ENCODE data around the gene TMEM247.

Gene TMEM247

DNA sequence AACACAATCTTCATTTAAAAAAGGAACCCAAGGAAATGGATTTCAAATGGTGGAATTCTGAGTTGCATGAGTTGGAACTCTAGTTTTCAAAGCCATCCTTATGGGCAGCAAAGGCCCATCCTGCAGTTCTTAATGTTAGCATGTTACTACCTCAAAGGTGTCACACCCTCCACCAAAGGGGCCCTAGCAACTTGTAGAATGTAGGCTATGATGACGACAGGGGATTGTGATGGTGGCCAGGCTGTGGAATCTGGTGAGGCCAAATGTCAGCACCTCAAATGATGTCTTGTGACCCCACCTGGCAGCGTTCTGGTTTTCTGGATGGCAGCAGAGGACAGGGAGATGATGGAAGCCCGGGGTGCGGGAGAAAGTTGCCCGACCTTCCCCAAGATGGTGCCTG lies at the start of gene TMEM247:
TSS of gene TMEM247 (plus strand) at position 301 of the 400 bp plus-strand sequence.
- no peak for DNase-seq

DNA sequence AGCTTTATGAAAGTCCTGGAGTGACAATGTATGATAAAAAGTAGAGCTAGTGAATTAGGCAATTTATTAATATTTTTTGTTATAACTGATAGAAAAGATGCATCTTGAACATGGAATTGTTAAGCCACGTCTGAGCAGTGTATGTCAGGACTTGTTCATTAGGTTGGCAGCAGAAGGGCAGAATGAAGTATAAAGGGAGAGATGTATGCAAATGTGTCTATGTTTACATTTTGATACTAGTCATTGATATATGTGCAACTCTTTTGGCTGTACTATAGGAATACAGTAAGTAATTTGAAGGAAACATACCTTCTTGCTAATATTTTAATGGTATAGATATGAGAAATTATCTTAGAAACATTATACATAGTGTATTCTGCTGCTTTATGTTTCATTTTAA lies 49.0 kb upstream of the TMEM247 start:
- no peak for DNase-seq

DNA sequence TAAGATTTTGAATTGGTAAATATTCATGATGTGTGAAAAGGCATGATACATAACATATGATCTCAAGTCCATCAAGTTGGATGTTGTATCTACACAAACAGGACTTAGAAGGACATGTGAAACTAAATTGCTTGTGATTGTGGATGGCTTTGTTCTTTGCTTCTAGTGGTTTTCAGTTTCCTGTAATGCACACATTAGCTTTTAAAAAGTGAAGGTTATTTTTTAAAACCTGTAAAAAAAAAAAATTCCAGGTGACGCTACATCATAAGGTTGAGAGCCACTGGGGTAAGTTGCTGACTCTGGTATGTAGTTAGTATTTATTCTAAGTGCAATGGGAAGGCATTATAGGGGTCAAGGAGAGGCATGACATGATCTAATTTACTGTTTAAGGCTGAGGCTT lies 48.4 kb upstream of the TMEM247 start:
- DNase-seq: no peak

- DNase-seq: no peak
Measured at GRCh38 chr2:46431481-46432235, 47.7 kb upstream of the TMEM247 start.

GRCh38 chr2:46434851-46435273 lies 44.5 kb upstream of the TMEM247 start:
- no peak for DNase-seq

DNA sequence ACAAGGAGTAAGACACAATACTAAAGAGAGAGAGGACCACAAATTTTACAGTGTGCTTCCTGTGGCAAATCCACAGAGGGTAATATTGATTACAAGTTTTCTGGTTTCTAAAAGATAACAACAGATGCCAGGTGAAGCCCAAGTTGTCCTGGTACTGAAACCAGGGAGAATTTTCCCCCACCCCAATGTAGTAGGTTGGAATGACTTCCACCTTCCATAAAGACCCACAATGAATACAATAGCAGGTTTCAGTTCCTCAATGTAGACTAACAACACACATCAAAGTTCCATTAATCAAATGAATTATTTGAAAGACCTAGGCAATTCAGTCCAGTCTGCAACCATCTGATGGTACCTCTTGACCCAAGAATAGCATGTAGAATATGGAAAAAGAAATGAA lies 44.0 kb upstream of the TMEM247 start:
- no peak for DNase-seq

DNA sequence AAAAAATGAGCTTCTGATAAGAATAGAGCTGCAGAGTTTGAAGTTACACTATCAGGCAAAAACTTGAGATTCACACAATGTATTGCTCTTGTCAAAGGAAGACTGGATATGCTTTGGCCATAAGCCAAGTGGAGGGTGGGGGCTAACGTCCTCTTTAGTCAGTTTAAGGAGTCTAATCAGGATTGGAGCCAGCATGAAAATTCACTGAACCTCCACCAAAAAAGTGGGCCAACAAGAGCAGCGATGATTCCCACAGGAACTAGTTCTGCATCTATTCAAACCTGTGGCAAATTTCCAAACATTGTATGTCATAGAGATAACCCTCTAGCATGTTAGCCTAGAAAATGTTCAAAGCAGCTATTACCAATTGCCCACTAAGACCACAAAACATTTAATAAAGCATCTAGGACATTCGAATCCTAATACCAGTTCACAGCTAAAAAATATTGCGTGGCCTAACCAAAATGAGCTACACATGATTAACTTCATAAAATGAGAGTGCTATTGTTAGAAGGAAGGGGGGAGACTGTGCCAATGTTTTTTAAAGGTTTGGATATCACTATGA lies 43.5 kb upstream of the TMEM247 start:
- no peak for DNase-seq

DNA sequence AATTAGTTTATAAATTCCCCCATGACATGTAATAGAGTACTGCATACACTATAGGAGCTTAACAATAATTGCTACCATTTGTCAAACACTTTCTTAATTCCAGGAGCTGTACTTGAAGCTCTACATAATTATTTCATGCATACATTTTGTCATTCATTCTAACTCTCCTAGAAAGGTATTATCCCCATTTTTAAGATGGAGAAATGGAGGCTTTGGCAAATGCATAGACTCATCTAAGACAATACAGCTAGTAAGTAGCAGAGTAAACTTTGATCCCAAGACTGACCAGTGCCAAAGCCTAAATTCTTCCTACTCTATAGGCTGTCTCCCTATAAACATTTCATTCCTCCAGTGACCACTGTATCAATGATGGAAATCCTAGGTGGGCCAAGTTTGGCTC lies 42.6 kb upstream of the TMEM247 start:
- DNase-seq: no peak

DNA sequence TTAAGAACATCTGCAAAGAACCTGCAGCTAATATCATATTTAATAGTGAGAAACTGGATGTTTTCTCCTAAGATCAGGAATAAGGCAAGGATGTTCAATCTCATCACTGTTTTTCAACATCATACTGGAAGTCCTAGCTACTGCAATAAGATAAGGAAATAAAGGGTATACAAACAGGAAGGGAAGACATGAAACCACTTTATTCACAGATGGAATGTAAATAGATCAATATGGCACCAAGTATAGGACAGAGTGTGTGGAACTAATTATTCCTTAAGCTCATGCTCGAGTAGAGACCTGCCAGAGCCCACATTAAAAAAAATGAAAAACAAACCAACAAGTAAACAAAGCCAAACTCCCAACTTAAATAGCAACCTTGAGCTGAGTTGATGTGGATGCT lies 41.3 kb upstream of the TMEM247 start:
- no peak for DNase-seq

- no peak for DNase-seq
Measured at GRCh38 chr2:46438794-46439193, 40.6 kb upstream of the TMEM247 start.

DNA sequence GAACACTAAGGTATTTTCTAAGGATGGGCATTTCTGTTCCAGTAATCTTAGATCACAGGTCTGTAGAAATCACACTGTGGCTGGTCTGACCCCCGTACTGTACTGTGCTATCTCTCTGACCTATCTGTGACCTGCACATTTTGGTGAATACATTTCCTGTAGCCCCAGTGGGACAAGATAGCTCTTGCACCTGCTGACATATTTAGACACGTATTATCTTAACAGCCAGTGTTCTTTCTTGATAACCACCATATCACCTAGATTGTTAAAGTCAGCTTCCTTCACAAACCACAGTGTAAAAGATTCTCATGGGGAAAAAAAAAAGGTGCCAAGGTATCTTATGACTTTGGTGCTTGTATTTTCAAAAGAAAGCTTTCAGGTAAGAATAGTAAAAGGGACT lies 39.8 kb upstream of the TMEM247 start:
- DNase-seq: no peak

DNA sequence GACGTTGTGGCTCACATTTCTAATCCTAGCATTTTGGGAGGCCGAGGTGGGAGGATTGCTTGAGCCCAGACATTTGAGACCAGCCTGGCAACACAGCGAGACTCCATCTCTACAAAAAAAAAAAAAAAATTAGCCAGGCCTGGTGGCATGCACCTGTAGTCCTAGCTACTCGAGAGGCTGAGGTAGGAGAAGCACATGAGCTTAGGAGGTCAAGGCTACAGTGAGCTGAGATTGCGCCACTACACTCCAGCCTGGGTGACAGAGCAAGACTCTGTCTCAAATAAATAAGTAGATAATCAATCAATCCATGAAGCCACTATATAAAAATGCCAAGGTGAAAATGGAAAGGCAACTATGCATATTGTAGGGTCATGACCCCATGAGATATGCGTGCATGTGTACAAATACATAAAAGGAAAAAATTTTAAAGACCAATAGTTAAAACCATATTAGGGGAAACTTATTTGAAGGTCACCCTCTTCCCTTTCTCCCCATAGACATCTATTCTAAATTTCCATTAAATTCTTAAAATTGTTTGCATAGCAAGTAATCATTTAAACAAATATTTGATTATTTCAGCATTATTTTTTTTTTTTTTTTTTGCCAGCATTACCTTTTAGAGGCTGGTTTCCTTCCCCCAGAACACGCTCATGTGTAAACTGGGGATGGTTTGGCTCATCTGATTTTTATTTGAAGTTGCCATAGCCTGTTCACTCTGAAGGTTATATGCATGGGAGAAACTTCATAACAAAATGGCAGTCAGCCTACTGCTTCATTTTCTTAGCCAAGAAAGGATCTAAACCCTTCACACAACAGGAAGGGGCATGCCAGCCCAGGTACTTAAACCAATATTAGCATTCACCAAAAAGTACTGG lies 37.3 kb upstream of the TMEM247 start:
- no peak for DNase-seq

DNA sequence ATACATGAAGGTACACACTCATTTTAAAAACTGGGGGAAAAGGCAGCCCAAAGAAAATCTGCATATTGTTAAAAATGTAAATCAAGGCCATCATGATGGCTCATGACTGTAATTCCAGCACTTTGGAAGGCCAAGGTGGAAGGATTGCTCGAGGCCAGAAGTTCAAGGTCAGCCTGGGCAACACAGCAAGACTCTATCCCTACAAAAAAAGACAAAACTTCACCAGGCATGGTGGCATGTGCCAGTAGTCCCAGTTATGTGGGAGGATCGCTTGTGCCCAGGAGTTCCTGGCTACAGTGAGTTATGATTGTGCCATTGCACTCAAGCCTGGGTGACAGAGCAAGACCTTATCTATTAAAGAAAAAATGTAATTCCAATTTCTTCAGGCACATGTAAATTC lies 34.6 kb upstream of the TMEM247 start:
- no peak for DNase-seq

GRCh38 chr2:46445556-46445955 lies 33.8 kb upstream of the TMEM247 start:
- DNase-seq: no peak

DNA sequence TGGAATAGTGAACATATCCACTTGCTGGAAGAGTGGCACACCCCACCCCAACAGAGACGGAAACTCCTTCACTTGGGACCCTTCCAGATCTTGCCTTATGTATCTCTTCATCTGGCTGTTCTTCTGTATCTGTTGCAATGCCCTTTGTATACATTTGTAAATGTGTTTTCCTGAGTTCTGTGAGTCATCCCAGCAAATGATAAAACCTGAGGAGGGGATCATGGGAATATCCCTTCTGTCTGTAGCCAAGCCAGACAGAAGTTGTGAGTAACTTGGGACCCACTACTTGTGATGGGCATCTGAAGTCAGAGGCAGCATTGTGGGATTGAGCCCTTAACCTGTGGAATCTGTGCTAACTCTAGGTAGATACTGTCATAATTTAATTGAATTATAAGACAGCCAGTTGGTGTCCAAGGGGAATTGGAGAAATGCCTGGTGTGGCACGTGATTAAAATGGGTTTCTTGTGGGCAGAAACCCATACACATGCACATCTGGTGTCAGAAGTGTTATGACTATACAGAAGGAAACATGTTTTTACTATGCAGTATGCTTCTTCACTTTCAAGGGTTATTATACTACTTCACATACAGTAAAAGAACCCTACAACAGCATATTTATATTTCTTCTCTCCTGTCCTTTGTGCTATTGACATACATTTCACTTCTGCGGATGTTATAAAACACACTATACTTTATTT lies 32.3 kb upstream of the TMEM247 start:
- DNase-seq: no peak

- no peak for DNase-seq
Measured at GRCh38 chr2:46447649-46448048, 31.7 kb upstream of the TMEM247 start.

DNA sequence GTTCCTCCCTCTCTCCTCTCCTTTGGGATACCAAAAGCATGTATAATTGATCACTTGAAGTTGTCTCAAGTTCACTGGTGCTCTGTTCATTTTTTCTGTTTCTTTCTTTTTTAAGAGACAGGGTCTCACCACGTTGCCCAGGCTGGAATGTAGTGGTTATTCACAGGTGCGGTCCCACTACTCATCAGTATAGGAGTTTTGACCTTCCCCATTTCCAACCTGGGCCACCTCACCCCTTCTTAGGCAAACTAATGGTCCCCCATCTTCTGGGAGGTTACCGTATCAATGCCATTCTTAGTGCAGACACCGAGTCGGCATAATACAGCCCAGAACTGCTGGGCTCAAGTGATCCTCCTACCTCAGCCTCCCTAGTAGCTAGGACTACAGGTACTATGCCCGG lies 31.3 kb upstream of the TMEM247 start:
- DNase-seq: no peak

- DNase-seq: no peak
Measured at GRCh38 chr2:46448641-46449040, 30.7 kb upstream of the TMEM247 start.

DNA sequence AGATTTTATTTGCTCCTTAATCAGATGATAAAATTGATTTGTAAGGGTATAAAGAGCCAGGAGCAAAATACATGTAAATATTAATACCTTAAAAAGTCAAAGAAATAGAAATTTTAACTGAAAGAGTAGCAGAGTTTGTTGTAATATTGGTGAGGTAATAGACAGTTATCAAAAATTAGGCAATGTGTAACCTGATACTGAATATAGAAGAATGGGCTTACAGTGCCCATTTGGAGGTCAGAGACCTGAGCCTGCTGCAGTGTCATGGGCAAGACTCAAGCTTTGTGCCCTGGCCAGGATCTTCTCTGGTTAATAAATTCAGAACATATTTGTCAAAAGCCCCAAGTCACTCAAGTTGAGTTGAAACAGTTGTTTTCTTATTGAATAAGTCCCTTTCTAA lies 29.7 kb upstream of the TMEM247 start:
- DNase-seq: no peak

DNA sequence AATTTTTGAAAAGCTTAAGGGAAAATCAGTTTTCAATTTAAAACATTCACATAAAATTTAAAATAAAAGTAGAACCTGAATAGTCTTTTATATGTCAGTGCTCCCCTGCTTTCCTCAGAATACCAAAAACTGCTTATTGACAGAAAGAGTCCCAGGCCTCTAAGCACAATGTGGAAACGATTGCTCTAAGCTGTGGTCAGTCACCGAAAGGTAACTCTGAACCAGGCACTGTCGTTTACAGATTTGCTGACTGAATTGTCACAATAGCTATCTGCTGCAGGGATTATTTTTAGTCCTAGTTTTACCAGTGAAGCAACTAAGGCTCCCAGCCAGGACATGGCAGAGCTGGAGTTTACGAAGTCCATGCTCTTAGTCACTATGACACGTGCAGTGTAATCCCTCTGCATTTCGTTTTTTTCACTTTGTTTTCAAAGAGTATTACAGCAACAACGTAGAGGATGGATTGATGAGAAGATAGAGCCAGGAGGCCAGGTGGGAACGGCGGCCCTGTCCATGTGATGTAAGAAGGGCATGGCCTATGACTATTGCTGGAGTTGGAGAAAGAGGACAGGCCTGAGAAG lies 28.1 kb upstream of the TMEM247 start:
- no peak for DNase-seq

GRCh38 chr2:46456789-46457188 lies 22.6 kb upstream of the TMEM247 start:
- DNase-seq: no peak

DNA sequence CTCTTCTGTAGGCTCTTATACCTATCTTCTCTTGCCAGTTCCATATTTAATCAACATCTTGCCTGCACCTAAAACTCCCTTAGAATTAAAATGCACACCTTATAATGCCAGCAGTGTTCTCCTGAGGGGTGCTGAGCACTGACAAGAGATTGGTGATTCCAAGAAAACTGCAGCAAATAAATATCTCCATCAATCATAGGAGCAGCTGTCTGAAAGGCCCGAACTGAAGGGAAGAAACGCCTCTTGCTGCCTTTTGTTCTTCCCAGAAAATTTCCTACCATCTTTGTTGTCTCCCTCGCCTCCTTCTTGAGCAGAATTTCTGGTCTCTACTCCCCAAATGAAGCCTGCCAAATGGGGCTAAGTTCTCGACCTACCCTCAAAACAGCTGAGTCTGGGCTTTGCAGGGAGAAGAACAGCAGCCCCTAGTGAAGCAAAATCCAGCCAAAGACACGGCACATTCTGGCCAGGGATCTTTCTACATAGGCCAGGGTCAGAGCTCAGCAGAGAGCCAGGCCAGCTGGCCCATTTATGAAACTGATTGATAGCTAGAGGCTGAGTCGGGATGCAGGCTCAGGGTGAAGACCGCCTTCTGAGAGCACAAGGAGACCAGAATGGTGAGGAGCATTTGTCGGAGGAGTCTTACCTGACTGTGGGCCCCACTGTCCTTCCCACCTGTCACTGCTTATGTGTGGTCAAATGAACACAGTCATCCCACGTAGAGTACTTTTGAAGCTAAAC lies 20.4 kb upstream of the TMEM247 start:
- no peak for DNase-seq
